Panc1 (cell line): ENCODE data around the gene TFCP2L1.

Source experiments
- CTCF ChIP-seq: fragments of 450-650 bp; IDR thresholded peaks from 2 replicates; pipeline ENCODE4 v1.5.1; 2017; ENCODE audit warnings: mild to moderate bottlenecking
- POLR2AphosphoS5 ChIP-seq: IDR thresholded peaks from 2 replicates; pipeline ENCODE4 v1.6.1; 2012; ENCODE audit warnings: mild to moderate bottlenecking, low read depth, low read length, moderate library complexity
- SIN3A ChIP-seq: IDR thresholded peaks from 2 replicates; pipeline ENCODE4 v1.6.1; 2012; ENCODE audit warnings: low read depth, mild to moderate bottlenecking, low read length, moderate library complexity, borderline replicate concordance; ENCODE audit not compliant: insufficient read depth
- TF ChIP-seq, protein P1 (sequence below), 2 experiments: IDR thresholded peaks; 2 replicates each; pipeline ENCODE4 v1.6.1; 2011 to 2012; ENCODE audit warnings: low read depth in 2 of 2, control low read depth in 1 of 2, low read length in 1 of 2, mild to moderate bottlenecking in 1 of 2, moderate library complexity in 1 of 2; ENCODE audit not compliant: insufficient read depth in 1 of 2

DNA sequence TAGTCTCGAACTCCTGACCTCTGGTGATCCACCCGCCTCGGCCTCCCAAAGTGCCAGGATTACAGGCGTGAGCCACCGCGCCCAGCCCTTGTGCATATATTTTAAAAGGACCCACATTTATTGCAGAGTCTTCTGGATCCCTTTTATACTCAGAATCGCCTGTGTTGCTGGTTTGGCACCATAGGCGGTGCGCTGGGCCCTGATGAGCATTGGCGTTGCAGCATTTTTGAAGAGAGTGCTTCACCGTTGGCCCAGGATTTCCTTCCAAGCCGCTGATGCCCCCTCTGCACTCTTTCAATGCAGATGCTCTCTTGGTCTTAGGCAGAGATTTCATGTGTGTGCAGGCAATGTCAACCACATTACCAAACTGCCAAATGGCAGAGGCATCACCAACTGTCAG is 13.5 kb upstream of the TFCP2L1 start:
- TF ChIP-seq CTCF (no peak), POLR2AphosphoS5 (no peak), SIN3A (no peak)
- TF ChIP-seq, protein P1, sequence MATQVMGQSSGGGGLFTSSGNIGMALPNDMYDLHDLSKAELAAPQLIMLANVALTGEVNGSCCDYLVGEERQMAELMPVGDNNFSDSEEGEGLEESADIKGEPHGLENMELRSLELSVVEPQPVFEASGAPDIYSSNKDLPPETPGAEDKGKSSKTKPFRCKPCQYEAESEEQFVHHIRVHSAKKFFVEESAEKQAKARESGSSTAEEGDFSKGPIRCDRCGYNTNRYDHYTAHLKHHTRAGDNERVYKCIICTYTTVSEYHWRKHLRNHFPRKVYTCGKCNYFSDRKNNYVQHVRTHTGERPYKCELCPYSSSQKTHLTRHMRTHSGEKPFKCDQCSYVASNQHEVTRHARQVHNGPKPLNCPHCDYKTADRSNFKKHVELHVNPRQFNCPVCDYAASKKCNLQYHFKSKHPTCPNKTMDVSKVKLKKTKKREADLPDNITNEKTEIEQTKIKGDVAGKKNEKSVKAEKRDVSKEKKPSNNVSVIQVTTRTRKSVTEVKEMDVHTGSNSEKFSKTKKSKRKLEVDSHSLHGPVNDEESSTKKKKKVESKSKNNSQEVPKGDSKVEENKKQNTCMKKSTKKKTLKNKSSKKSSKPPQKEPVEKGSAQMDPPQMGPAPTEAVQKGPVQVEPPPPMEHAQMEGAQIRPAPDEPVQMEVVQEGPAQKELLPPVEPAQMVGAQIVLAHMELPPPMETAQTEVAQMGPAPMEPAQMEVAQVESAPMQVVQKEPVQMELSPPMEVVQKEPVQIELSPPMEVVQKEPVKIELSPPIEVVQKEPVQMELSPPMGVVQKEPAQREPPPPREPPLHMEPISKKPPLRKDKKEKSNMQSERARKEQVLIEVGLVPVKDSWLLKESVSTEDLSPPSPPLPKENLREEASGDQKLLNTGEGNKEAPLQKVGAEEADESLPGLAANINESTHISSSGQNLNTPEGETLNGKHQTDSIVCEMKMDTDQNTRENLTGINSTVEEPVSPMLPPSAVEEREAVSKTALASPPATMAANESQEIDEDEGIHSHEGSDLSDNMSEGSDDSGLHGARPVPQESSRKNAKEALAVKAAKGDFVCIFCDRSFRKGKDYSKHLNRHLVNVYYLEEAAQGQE (IDR thresholded peaks at IDR 0.05; ENCODE audit: insufficient read depth in 1 of 2, low read depth in 2 of 2, low read length in 1 of 2), result no peak
